ENCODE results near the gene FN3KRP.
A peak's percentile ranks its signal among the peaks of the same experiment; 100 is the strongest.

Gene FN3KRP

GRCh38 chr17:82709024-82709675, 7.4 kb upstream of the FN3KRP start:
- H3K36me3 ChIP-seq (ENCODE audit: control insufficient read depth, insufficient read depth, low read length): no peaks in the 10 kb centered on the region
- no peaks in the 10 kb centered on the region for H3K27me3 ChIP-seq (replicated peaks; ENCODE audit: control insufficient read depth, insufficient read depth, low read length)
- TF ChIP-seq, protein P1, sequence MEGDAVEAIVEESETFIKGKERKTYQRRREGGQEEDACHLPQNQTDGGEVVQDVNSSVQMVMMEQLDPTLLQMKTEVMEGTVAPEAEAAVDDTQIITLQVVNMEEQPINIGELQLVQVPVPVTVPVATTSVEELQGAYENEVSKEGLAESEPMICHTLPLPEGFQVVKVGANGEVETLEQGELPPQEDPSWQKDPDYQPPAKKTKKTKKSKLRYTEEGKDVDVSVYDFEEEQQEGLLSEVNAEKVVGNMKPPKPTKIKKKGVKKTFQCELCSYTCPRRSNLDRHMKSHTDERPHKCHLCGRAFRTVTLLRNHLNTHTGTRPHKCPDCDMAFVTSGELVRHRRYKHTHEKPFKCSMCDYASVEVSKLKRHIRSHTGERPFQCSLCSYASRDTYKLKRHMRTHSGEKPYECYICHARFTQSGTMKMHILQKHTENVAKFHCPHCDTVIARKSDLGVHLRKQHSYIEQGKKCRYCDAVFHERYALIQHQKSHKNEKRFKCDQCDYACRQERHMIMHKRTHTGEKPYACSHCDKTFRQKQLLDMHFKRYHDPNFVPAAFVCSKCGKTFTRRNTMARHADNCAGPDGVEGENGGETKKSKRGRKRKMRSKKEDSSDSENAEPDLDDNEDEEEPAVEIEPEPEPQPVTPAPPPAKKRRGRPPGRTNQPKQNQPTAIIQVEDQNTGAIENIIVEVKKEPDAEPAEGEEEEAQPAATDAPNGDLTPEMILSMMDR (IDR thresholded peaks at IDR 0.05; ENCODE audit: insufficient read depth, low read length, poor library complexity, severe bottlenecking): no peak
- DNase-seq (ENCODE audit: extremely low read depth, insufficient read length): no peak
- H3K4me3 ChIP-seq (replicated peaks; ENCODE audit: low read depth, low read length): no peak overlapping the region

GRCh38 chr17:82709676-82710498, 6.6 kb upstream of the FN3KRP start:
- Histone ChIP-seq H3K4me3 (replicated peaks; ENCODE audit: low read depth, low read length) (no peak overlapping the region), H3K36me3 (ENCODE audit: control insufficient read depth, insufficient read depth, low read length) (no peaks in the 10 kb centered on the region), H3K27me3 (replicated peaks; ENCODE audit: control insufficient read depth, insufficient read depth, low read length) (no peaks in the 10 kb centered on the region)
- no peak for DNase-seq (ENCODE audit: extremely low read depth, insufficient read length)
- TF ChIP-seq, protein P1 (IDR thresholded peaks at IDR 0.05; ENCODE audit: insufficient read depth, low read length, poor library complexity, severe bottlenecking): no peak

DNA sequence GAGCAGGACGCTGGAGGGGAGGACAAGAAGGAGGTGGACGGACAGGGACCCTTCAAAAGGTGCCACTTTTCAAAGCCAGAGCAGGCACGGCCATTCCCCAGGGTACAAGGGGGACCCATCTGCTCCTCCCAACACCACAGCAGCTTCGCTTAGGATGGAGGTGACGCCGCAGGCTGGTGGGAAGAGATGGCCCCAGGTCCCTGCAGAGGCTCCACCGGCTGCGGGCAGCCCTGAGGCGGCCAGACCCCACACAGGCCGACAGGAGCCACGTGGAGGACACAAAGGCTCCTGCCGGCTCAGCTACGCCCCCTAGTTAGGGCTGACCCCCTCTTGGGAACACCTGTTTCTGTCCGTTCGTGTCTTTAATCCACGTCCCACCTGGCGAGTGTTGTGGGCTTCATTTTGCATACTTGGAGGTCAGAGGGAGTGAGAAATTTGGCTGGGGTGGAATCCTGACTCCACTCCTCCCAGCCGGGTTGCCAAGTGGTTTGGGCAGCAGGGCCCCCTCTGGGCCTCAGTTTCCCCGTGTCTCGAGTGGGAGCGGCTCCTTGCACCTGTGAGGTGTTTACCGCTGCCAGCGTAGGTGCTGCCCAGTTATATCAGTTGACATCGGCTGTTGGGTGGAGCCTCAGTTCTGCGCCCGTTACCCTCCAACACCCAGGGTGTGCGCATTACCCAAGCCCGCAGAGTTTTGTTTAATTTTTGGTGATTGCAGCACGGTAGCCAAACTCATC, 5.8 kb upstream of the FN3KRP start:
- no peak overlapping the region for H3K4me3 ChIP-seq (replicated peaks; ENCODE audit: low read depth, low read length)
- H3K36me3 ChIP-seq (ENCODE audit: control insufficient read depth, insufficient read depth, low read length): no peaks in the 10 kb centered on the region
- TF ChIP-seq, protein P1 (IDR thresholded peaks at IDR 0.05; ENCODE audit: insufficient read depth, low read length, poor library complexity, severe bottlenecking): peak; percentile 3
- DNase-seq (ENCODE audit: extremely low read depth, insufficient read length): no peak
- no peaks in the 10 kb centered on the region for H3K27me3 ChIP-seq (replicated peaks; ENCODE audit: control insufficient read depth, insufficient read depth, low read length)

GRCh38 chr17:82713071-82713723, 3.3 kb upstream of the FN3KRP start:
- no peaks in the 10 kb centered on the region for H3K36me3 ChIP-seq (ENCODE audit: control insufficient read depth, insufficient read depth, low read length)
- no peaks in the 10 kb centered on the region for H3K27me3 ChIP-seq (replicated peaks; ENCODE audit: control insufficient read depth, insufficient read depth, low read length)
- TF ChIP-seq, protein P1 (IDR thresholded peaks at IDR 0.05; ENCODE audit: insufficient read depth, low read length, poor library complexity, severe bottlenecking): no peak
- H3K4me3 ChIP-seq (replicated peaks; ENCODE audit: low read depth, low read length): no peak overlapping the region
- no peak for DNase-seq (ENCODE audit: extremely low read depth, insufficient read length)

DNA sequence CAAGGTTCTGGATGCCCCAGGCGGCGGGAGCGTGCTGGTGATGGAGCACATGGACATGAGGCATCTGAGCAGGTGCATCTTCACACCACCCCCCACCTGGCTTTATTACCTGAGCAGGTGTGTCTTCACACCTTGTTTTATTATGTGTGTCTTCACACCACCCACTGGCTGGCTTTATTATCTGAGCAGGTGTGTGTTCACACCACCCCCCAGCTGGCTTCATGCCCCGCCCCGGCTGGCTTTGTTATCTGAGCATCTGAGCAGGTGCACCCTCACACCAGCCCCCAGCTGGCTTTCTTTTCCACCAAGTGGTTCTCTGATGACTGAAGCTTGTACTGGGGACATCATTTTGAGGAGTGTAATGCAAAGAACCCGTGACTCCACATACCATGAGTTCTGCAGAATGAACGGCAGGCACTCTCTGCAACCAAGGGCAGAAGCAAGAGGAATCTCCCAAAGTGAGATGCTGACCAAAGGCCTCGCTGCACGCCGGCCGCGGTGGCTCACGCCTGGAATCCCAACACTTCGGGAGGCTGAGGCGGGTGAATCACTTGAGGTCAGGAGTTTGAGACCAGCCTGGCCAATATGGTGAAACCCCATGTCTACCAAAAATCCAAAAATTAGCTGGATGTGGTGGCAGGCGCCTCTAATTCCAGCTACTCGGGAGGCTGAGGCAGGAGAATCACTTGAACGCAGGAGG, 2.6 kb downstream of the FN3KRP start:
- TF ChIP-seq, protein P1 (IDR thresholded peaks at IDR 0.05; ENCODE audit: insufficient read depth, low read length, poor library complexity, severe bottlenecking): no peak
- DNase-seq (ENCODE audit: extremely low read depth, insufficient read length): no peak
- Histone ChIP-seq H3K36me3 (ENCODE audit: control insufficient read depth, insufficient read depth, low read length) (peaks cover 10% of the 10 kb centered on the region), H3K27me3 (replicated peaks; ENCODE audit: control insufficient read depth, insufficient read depth, low read length) (no peaks in the 10 kb centered on the region), H3K4me3 (replicated peaks; ENCODE audit: low read depth, low read length) (no peak overlapping the region)
